ENCODE measurements around the gene TIAM1. TPM values are rescaled to one million over a fixed set of nuclear protein-coding genes. Genes with fewer than 3 reads are reported as not detected.

The TIAM1 gene
- total RNA-seq, 2 donors from 2014 or later: 6.0 to 38.1 TPM

DNA sequence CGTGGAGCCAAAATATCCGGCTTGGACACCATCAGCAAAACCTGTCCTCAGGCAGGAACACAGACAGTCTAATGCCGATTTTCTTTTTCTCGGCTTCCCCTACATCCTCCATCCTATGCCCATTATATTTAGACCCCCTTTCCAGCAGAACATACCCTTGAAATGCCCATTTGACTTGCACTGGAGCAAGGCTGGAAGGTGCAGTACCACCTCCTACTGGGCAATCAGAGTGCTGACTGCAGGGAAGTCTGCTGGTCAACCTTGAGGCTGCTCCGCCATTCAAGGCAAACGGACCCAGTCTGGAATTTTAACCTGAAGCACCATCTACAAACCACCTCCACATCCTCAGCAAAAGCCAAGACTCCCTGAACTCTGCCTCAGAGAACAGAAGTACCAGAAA is 79.5 kb downstream of the TIAM1 start:
- Histone ChIP-seq H3K4me1 (replicated peaks) (no peaks in the 10 kb centered on the region), H3K9me3 (no peaks in the 10 kb centered on the region), H3K27ac (no peak overlapping the region), H3K36me3 (no peaks in the 10 kb centered on the region), H3K4me3 (no peak overlapping the region), H3K27me3 (replicated peaks; ENCODE audit: insufficient read depth) (no peaks in the 10 kb centered on the region)
- no peak for DNase-seq (ENCODE audit: low spot score)
- WGBS: 94% methylated on average over 6 of the region's 6 CpGs
- intact Hi-C loops (cut with DNase I): no loop called here
- no peak for TF ChIP-seq POLR2A (IDR thresholded peaks at IDR 0.05)
- TF ChIP-seq POLR2AphosphoS5 (IDR thresholded peaks at IDR 0.05): no peak
- TF ChIP-seq, protein P1, sequence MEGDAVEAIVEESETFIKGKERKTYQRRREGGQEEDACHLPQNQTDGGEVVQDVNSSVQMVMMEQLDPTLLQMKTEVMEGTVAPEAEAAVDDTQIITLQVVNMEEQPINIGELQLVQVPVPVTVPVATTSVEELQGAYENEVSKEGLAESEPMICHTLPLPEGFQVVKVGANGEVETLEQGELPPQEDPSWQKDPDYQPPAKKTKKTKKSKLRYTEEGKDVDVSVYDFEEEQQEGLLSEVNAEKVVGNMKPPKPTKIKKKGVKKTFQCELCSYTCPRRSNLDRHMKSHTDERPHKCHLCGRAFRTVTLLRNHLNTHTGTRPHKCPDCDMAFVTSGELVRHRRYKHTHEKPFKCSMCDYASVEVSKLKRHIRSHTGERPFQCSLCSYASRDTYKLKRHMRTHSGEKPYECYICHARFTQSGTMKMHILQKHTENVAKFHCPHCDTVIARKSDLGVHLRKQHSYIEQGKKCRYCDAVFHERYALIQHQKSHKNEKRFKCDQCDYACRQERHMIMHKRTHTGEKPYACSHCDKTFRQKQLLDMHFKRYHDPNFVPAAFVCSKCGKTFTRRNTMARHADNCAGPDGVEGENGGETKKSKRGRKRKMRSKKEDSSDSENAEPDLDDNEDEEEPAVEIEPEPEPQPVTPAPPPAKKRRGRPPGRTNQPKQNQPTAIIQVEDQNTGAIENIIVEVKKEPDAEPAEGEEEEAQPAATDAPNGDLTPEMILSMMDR (IDR thresholded peaks at IDR 0.05): no peak

DNA sequence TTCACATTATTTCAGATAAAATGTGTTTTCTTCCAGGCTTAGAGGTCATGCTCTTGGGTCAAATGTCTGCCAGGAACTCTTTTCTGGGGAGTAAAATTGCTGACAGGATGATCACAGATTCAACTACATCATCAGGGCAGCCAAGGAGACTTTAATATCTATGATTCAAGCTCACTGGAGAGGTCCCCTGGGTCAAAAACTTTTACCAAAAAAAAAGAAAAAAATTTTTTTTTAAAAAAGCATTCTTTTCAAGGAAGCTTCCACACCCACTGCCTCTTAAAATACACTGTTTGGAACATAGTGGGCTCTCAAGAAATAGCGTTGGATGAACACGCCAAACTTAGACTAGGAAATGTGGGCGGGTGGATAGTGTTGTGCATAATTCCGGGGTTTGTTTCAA is 81.3 kb downstream of the TIAM1 start:
- Histone ChIP-seq H3K27ac (no peak overlapping the region), H3K36me3 (no peaks in the 10 kb centered on the region), H3K27me3 (replicated peaks; ENCODE audit: insufficient read depth) (no peaks in the 10 kb centered on the region), H3K9me3 (no peaks in the 10 kb centered on the region), H3K4me1 (replicated peaks) (no peaks in the 10 kb centered on the region), H3K4me3 (no peak overlapping the region)
- TF ChIP-seq POLR2A (IDR thresholded peaks at IDR 0.05): no peak
- TF ChIP-seq, protein P1 (IDR thresholded peaks at IDR 0.05): no peak
- TF ChIP-seq POLR2AphosphoS5 (IDR thresholded peaks at IDR 0.05): no peak
- 86% methylated on average over 4 of the region's 4 CpGs for WGBS
- intact Hi-C loops (cut with DNase I): no loop called here
- no peak for DNase-seq (ENCODE audit: low spot score)

DNA sequence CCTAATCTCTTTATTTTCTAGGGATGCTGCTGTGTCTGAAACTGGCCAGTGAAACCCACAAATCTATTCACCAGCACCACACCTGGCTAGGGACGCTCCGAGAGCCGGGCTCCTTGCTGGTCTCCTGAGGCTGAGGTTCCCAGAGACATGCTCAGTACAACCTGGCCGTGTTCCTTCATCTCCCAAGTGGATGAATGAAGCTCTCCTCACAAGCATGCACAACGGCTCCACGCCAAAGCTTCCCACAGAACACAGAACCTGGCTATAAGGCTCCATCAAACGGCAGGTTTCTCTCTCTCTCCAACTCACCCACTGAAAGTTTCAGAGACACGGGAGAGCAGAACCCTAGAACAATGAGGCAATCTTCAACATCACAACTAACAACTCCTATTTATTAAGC is 82.3 kb downstream of the TIAM1 start:
- Histone ChIP-seq H3K36me3 (no peaks in the 10 kb centered on the region), H3K27ac (no peak overlapping the region), H3K4me3 (no peak overlapping the region), H3K9me3 (no peaks in the 10 kb centered on the region), H3K4me1 (replicated peaks) (no peaks in the 10 kb centered on the region), H3K27me3 (replicated peaks; ENCODE audit: insufficient read depth) (no peaks in the 10 kb centered on the region)
- no peak for DNase-seq (ENCODE audit: low spot score)
- WGBS: 87% methylated on average over 8 of the region's 8 CpGs
- intact Hi-C loops (cut with DNase I): no loop called here
- TF ChIP-seq, protein P1 (IDR thresholded peaks at IDR 0.05): no peak
- TF ChIP-seq POLR2A (IDR thresholded peaks at IDR 0.05) (no peak), POLR2AphosphoS5 (IDR thresholded peaks at IDR 0.05) (no peak)

DNA sequence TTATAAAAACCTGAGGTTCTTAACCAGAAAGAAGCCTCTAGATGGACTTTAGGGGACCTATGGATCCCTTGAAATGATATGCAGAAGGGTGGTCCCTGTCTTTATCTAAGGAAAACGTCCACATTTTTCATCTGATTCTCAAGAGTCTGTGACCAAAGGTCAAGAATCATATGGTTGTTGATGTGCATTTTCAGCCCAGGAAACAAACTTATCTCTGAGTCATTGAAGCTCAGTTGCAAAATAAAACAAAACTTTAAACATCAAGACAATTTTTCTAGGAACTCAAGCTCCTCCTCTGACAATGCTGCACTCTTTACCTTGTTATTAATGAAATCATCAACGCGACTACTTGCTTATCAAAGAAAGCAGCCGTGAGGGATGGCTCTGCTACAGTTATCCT is 83.3 kb downstream of the TIAM1 start:
- Histone ChIP-seq H3K4me3 (no peak overlapping the region), H3K9me3 (no peaks in the 10 kb centered on the region), H3K27ac (no peak overlapping the region), H3K36me3 (no peaks in the 10 kb centered on the region), H3K4me1 (replicated peaks) (no peaks in the 10 kb centered on the region), H3K27me3 (replicated peaks; ENCODE audit: insufficient read depth) (no peaks in the 10 kb centered on the region)
- no peak for DNase-seq (ENCODE audit: low spot score)
- 69% methylated on average over 4 of the region's 4 CpGs for WGBS
- TF ChIP-seq POLR2AphosphoS5 (IDR thresholded peaks at IDR 0.05) (no peak), POLR2A (IDR thresholded peaks at IDR 0.05) (no peak)
- TF ChIP-seq, protein P1 (IDR thresholded peaks at IDR 0.05): no peak
- intact Hi-C loops (cut with DNase I): no loop called here

DNA sequence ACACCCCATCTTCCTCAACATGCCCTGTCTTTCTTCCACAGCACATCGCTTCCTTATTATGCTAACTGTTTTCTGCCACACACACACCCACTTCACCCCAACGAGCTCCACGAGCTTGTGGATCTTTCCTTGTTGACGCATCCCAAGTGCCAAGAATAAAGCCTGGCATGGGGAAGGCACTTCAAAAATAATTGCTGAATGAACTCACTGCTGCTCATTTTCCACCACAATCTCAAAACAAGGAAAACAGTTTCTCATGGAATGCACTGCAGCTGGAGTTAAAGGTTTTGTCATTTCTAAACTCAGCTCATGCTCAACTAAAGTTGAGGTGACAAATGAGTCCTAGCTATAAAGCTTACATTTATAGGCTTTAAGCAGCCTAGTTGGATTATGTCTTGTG is 86.0 kb downstream of the TIAM1 start:
- no peak overlapping the region for H3K27ac ChIP-seq
- WGBS: 70% methylated on average over 4 of the region's 4 CpGs
- no peaks in the 10 kb centered on the region for H3K9me3 ChIP-seq
- no peaks in the 10 kb centered on the region for H3K36me3 ChIP-seq
- no peak for DNase-seq (ENCODE audit: low spot score)
- no peaks in the 10 kb centered on the region for H3K27me3 ChIP-seq (replicated peaks; ENCODE audit: insufficient read depth)
- H3K4me3 ChIP-seq: no peak overlapping the region
- H3K4me1 ChIP-seq (replicated peaks): no peaks in the 10 kb centered on the region
- intact Hi-C loops (cut with DNase I): no loop called here
- TF ChIP-seq POLR2AphosphoS5 (IDR thresholded peaks at IDR 0.05): no peak
- TF ChIP-seq, protein P1 (IDR thresholded peaks at IDR 0.05): no peak
- TF ChIP-seq POLR2A (IDR thresholded peaks at IDR 0.05): no peak

Measured in prostate gland (tissue), 2 donors.